HG03196 (cell line): Measurements from ENCODE around the gene CENPX.

Experiments
- ATAC-seq: cut with Tn5 transposase; IDR thresholded peaks from one replicate; pipeline ENCODE4 v1.9.1; 2021; ENCODE audit not compliant: unreplicated experiment

The CENPX gene

DNA sequence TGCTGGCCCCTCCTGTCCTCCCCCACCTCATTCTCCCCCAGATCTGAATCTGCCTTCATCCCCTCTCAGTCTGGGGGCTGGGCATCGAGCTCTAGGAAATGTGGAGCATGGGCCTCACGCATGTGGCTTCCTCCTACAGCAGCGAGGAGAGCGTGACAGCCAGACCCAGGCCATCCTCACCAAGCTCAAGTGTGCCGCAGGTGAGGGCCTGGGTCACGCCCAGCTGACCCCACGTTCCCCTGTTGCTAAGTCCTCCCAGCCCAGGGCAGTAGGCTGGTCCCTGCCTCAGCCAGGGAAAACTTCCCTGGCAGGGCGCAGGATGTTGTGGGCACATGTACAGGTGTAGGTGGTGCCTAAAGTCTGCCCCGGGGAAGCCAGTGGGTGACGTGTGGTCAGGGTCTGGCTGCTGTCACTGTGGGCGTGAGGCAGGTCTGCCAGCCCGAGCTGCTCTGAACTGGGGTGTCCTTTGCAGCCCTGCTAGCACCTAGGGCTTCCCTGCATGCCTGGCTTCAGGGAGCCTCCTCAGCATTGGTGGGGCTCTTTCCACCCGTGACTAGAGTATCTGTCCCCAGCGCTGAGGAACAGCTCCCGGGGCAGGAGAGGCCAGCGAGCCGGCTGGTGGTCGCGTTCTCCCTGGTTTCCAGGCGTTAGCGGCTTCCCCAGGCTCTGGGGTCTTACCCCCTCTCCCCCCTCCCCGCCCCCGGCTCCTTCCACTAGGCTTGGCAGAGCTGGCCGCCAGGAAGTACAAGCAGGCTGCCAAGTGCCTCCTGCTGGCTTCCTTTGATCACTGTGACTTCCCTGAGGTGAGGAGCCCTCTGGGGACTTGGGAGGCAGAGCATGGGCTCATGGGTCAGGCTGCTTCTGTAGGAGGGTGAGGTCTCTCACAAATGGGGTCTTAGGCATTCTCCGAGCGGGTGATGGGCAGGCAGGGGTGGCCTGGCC, 32.6 kb upstream of the CENPX start:
- no peak for ATAC-seq

DNA sequence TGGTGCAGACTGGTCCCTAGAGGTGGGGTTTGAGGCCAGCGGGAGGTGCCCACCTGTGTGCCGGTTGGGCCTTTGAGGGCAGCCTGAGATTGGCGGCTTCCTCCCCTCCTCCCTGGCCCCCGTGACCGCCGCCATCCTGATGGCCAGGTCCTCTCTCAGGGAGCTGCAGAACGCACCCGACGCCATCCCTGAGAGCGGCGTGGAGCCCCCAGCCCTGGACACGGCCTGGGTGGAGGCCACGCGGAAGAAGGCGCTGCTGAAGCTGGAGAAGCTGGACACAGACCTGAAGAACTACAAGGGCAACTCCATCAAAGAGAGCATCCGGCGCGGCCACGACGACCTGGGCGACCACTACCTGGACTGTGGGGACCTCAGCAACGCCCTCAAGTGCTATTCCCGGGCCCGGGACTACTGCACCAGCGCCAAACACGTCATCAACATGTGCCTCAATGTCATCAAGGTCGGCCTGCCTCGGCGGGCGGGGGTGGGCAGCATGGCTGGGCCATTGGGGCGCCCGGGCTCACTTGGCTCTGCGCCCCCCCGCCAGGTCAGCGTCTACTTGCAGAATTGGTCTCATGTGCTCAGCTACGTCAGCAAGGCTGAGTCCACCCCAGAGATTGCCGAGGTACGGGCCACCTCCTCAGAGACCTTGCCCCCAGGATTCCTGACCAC, 31.8 kb upstream of the CENPX start:
- no peak for ATAC-seq

GRCh38 chr17:82053556-82054263, 31.0 kb upstream of the CENPX start:
- ATAC-seq, result no peak

- no peak for ATAC-seq
Measured at GRCh38 chr17:82053130-82053529, 30.5 kb upstream of the CENPX start.

DNA sequence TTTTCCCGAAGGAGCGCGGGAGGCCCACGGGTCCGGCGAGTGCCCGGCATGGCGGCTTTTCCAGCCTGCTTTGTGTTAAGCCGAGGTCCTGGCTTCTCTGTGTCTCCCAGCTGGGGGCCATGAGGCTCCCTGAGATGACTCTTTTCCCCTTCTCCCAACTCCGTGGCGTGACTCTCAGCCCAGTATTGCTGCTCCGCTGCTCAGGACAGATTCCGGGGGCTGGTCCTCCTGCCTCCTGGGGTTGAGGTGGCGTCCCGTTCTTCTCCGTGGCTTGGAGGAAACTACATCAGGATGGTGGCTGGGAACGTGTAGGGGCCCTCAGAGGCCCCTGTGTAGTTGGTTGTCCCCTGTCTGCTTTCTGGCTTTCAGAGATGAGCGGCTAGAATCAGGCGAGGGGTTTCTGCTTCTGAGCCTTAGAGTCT, 30.0 kb upstream of the CENPX start:
- no peak for ATAC-seq

DNA sequence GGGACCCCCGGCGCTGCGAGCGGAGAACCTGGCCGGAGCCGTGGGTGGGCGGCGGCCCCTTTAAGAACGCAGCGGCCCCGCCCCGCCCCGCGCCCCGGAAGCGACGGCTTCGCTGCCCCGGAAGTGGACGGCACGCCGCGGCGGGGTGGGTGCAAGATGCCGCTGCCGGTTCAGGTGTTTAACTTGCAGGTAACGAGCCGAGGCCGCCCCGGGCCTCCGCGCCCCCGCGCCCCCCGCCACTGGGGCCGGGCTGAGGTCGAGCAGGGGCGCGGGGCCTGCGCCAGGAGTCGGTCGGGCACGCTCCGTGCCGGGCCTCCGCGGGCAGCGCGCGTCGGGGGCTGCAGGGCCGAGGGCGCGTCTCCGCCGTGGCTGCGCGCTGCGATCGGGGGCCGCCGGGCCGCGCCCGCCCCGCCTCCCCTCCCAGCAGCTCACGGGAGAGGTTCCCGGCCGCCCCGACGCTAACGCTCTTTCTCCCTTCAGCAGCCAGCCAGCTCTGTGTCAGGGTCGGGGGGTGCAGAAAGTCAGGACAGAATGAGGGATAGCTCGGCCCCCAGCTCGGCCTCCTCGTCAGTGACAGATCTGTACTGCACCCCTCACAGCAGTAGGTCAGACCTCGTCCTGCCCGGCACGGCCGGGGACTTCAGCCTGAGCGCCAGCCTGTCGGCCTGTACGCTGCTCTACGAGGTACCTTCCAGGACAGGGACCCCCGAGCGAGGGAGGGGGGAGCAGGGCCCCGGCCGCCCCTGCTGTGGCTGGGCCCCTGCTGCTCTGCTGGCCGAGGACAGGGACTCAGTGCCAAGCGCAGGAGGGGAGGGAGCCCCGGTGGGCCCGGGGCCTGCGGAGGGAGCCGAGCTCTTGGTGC, 29.3 kb upstream of the CENPX start, which contains the start of the genes GPS1 and RFNG:
GPS1 (plus strand) TSS at position 123 of the 862 bp plus-strand sequence; CDS start at position 157, 34 bp downstream.
RFNG (minus strand) TSS at position 36 of the 862 bp plus-strand sequence. CDS start 45 bp downstream, outside the sequence.
- ATAC-seq, result peak; percentile 45

DNA sequence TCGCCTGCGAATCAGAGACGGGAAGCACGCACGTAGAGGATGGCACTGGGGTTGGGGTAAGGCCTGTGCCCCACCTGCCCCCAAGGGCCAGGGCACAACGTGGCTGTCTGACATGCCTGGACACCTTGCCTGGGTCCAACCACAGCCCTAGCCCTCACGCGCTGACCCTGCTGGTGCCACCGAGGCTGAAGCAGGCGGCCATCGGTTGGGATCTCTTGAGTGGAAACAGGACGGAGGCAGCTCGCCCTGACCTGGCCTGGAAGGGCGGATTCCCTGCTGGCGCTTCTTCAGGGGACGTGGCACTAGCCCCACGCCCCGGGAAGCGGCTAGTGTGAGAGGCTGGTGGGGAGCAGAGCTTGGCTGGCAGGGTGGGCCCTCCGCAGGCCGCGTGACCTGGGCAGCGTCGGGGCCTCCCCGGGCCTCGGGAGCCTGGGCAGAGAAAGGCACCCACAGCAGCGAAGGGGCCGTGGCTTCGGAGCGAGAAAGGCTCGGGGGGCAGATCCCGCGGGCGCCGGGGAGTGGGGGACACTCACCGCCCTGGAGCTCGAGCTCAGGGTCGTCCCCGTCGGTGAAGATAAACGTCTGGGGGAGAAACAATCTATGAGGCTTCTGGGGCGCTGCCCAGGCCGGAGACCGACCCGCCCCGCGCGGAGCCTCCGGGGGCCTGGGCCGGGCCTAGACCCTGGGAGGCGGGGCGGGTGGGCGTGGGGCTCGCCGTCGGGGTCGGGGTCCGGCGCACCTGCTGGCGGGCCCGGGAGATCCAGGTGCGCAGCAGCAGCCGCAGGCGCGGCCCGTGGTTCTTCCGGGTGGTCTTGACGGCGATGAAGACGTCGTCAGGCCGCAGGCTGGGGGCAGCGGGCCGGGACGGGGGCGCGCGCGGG, 28.3 kb upstream of the CENPX start:
- no peak for ATAC-seq

DNA sequence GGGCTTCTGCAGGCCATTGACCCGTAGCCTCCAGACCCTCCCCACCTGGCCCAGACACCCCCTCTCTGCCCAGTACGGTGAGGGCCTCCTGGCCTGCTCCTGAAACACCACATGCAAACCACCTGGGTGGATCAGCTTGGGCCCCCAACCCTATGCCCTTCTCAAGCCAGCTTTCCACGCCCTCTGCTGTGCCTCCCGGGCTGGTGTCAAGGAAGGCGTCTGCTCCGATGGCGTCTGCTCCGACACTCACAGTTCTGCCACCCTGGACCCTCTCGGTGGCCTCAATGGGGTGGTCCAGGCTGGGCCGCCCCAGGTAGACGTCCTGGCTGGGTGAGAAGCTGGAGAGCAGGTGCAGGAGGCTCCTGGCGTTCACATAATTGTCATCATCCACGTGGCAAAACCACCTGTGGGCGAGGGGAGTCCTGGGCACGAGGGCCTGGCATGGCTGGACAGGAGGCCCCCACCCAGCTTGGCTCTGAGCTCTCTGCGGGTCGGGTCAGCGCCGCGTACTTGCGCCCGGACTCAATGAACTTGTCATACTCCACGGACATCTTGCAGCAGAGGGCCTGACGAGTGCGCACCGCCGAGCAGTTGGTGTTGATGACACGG, 27.6 kb upstream of the CENPX start:
- ATAC-seq, result no peak

DNA sequence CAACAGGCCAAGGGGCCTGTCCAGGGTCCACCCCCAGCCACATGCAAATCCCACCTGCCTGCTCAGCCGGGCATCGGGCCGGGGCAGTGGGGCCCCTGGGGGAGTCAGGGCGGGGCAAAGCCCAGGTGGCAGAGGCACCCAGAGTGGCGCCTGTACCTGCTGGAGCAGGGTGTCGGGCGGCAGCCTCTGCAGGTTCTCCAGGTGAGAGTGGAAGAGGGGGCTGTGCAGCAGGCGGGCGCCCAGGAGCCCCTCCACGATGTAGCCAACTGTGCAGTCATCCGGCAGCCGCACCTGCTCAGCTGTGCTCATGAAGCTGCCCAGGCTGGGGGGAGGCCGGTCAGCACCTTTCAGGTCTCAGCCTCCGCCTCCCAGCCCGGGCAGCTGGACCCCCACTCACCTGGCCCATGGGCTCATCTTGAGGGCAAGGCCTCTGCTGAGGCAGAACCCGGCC, 26.9 kb upstream of the CENPX start:
- ATAC-seq, result no peak

GRCh38 chr17:82049106-82049505, 26.4 kb upstream of the CENPX start:
- no peak for ATAC-seq

DNA sequence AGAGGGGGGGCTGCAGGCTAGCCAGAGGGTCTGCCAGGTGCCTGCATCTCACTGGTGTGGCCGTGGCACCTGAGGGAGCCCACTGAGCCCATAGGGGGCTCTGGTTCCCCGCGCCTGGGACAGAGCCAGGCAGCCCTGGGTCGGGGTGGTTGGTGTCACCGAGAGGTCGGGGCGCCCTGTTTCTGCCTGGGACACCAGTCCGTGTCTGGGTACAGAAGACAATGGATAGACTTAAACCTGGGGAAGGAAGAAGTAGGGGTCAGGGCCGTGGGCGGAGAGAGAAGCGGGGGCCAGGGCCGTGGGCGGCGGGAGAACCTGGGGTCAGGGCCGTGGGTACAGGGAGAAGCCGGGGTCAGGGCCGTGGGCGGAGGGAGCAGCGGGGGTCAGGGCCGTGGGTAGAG, 25.9 kb upstream of the CENPX start:
- no peak for ATAC-seq

DNA sequence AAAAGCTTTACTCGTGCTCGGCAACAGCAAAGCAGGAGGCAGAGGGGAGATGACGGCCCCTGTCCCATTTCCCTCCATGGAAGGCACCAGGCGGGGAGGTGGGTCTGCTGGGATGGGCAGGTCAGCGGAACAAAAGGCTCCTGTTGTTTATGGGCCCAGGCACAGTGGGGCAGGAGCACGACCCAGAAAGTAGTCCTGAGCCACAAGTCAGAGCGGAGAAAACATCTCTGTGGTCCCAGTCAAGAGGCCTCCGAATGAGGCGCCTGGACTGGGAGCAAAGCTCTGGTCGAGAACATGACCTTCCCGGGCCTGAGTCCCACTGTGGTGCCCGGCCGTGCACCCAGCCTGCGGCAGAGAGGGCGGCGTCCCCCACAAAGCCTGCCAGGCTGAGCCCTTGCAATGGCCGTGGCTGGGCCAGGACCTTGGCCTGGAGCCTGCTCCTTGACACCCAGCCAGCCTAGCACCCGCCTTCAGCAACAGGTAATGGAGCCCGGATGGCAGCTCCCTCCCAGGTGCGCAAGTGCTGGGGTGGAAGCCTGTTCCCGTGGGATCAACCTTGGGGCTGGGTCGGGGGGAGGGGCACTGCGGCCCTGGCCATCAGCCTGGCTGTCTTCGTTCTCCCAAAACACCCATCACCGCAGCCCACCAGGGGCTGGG, 25.4 kb upstream of the CENPX start:
- ATAC-seq, result no peak

DNA sequence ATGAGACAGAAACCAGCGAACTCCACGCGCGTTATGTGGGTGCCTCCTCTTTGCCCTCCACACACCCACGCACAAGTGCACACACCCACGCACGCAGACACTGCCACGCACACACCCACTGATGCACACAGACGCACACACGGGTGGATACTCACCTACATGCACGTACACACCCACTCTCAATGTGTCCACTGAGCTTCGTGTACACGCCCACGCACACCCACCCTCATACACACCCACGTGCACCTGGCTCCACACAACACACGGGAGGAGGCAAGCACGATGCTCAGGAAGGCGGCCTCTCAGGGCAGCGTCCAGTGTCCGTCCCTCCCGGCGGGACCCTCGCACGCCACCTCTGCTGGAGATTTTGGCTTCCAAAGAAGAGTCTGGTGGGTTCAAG, 24.7 kb upstream of the CENPX start:
- ATAC-seq, result no peak

GRCh38 chr17:82046903-82047302, 24.2 kb upstream of the CENPX start:
- no peak for ATAC-seq

DNA sequence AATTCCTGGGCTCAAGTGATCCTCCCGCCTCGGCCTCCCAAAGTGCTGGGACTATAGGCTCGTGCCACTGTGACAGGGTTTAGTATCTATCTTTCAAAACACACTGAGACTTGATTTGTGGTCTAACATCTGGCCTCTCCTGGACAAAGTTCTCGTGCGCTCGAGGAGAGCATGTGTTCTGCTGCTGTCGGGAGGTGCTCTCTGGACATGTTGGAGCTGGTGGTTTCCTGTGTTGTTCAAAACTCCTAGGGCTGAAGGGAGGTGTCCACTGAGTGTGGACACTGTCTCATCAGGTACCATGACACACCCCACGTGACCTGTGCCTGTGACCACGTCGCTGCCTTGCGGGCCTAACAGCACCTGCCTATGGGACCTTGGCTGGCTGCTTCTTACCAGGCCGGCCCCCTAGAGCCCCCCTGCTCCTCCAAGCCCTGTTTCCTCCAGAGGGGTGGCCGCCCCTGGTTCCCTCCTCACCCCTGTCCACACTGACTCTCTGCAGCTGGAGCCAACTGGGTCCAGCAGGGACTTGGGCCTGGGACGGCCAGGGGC, 23.3 kb upstream of the CENPX start:
- no peak for ATAC-seq

- no peak for ATAC-seq
Measured at GRCh38 chr17:82043507-82043906, 20.8 kb upstream of the CENPX start.

- ATAC-seq, result no peak
Measured at GRCh38 chr17:82042649-82043048, 20.0 kb upstream of the CENPX start.

- no peak for ATAC-seq
Measured at GRCh38 chr17:82041144-82041814, 18.6 kb upstream of the CENPX start.
